Measurements from ENCODE around the gene RGN.
"Not testable (repeated sequence)": the region's sequence is repeated elsewhere in the genome, so short reads cannot be mapped to it uniquely, and the experiment has no call there.

The RGN gene

GRCh38 chrX:47124466-47124865, 46.2 kb downstream of the RGN start:
- not testable (repeated sequence) for DNase-seq

- peak; percentile 82 for DNase-seq
Measured at GRCh38 chrX:47129157-47129898, 51.1 kb downstream of the RGN start.

GRCh38 chrX:47129899-47130358, 51.7 kb downstream of the RGN start:
- DNase-seq: no peak

GRCh38 chrX:47133493-47133892, 55.2 kb downstream of the RGN start:
- no peak for DNase-seq

GRCh38 chrX:47135650-47136049, 57.4 kb downstream of the RGN start:
- not testable (repeated sequence) for DNase-seq

GRCh38 chrX:47138171-47138570, 59.9 kb downstream of the RGN start:
- DNase-seq: no peak
